H9 (cell line): ENCODE results near the gene STAT1. TPM values are rescaled to one million over a fixed set of nuclear protein-coding genes. Genes with fewer than 3 reads are reported as not detected.

Source experiments
- DNase-seq: peaks from one replicate; pipeline ENCODE4 v3.0.0-alpha.2; 2017
- H2AFZ ChIP-seq: one replicate; pipeline ENCODE4 v1.6.1; 2013; ENCODE audit warnings: mild to moderate bottlenecking, low read length, control low read depth, moderate library complexity
- H2AK5ac ChIP-seq: 2 replicates; pipeline ENCODE4 v1.6.1; 2013; ENCODE audit warnings: low read length, control low read depth, mixed read lengths; ENCODE audit not compliant: insufficient read length
- H2BK120ac ChIP-seq: one replicate; pipeline ENCODE4 v1.6.1; 2013; ENCODE audit warnings: low read depth, mild to moderate bottlenecking, low read length, control low read depth, inconsistent platforms; ENCODE audit not compliant: poor library complexity, severe bottlenecking
- H2BK12ac ChIP-seq: 2 replicates; pipeline ENCODE4 v1.6.1; 2013; ENCODE audit warnings: low read length, control low read depth, mixed read lengths, low read depth; ENCODE audit not compliant: insufficient read length
- H2BK15ac ChIP-seq: 2 replicates; pipeline ENCODE4 v1.6.1; 2013; ENCODE audit warnings: low read depth, low read length, control low read depth
- H2BK20ac ChIP-seq: one replicate; pipeline ENCODE4 v1.6.1; 2013; ENCODE audit warnings: low read depth, mild to moderate bottlenecking, low read length, control low read depth, inconsistent platforms; ENCODE audit not compliant: poor library complexity, severe bottlenecking
- H2BK5ac ChIP-seq: 2 replicates; pipeline ENCODE4 v1.6.1; 2013; ENCODE audit warnings: low read length, control low read depth, mixed read lengths; ENCODE audit not compliant: insufficient read length
- H3K14ac ChIP-seq: 2 replicates; pipeline ENCODE4 v1.6.1; 2013; ENCODE audit warnings: low read length, control low read depth; ENCODE audit not compliant: insufficient read depth
- H3K18ac ChIP-seq: 2 replicates; pipeline ENCODE4 v1.6.1; 2013; ENCODE audit warnings: low read depth, mild to moderate bottlenecking, mixed read lengths, low read length, control low read depth; ENCODE audit not compliant: insufficient read length
- H3K23ac ChIP-seq: 2 replicates; pipeline ENCODE4 v1.6.1; 2013; ENCODE audit warnings: low read length, control low read depth, mixed read lengths, low read depth; ENCODE audit not compliant: insufficient read length
- H3K23me2 ChIP-seq: 2 replicates; pipeline ENCODE4 v1.6.1; 2013; ENCODE audit warnings: low read depth, mild to moderate bottlenecking, mixed read lengths, low read length, control low read depth; ENCODE audit not compliant: insufficient read length, poor library complexity, severe bottlenecking
- H3K27ac ChIP-seq: 2 replicates; pipeline ENCODE4 v1.5.1; 2013; ENCODE audit warnings: low read length, control low read depth, mixed read lengths, low read depth; ENCODE audit not compliant: insufficient read length
- H3K27me3 ChIP-seq: 2 replicates; pipeline ENCODE4 v1.6.1; 2013; ENCODE audit warnings: low read length, control low read depth, inconsistent platforms; ENCODE audit not compliant: insufficient read depth
- H3K4ac ChIP-seq: 2 replicates; pipeline ENCODE4 v1.6.1; 2013; ENCODE audit warnings: low read depth, mild to moderate bottlenecking, control low read depth, inconsistent platforms, low read length, moderate library complexity
- H3K4me1 ChIP-seq: 2 replicates; pipeline ENCODE4 v1.6.1; 2013; ENCODE audit warnings: low read length, control low read depth, inconsistent platforms; ENCODE audit not compliant: insufficient read depth
- H3K4me2 ChIP-seq: 2 replicates; pipeline ENCODE4 v1.6.1; 2013; ENCODE audit warnings: low read length, control low read depth, mixed read lengths; ENCODE audit not compliant: insufficient read length, insufficient read depth
- H3K56ac ChIP-seq: 2 replicates; pipeline ENCODE4 v1.6.1; 2013; ENCODE audit warnings: low read depth, mild to moderate bottlenecking, mixed read lengths, low read length, control low read depth; ENCODE audit not compliant: insufficient read length
- H3K79me1 ChIP-seq: 2 replicates; pipeline ENCODE4 v1.6.1; 2013; ENCODE audit warnings: low read depth, mild to moderate bottlenecking, moderate library complexity, low read length, control low read depth, inconsistent platforms; ENCODE audit not compliant: insufficient read depth, poor library complexity, severe bottlenecking
- H3K79me2 ChIP-seq: 2 replicates; pipeline ENCODE4 v1.6.1; 2013; ENCODE audit warnings: low read length, control low read depth, inconsistent platforms; ENCODE audit not compliant: insufficient read depth
- H3K9ac ChIP-seq: 2 replicates; pipeline ENCODE4 v1.6.1; 2013; ENCODE audit warnings: low read length, control low read depth, mixed read lengths; ENCODE audit not compliant: insufficient read length; ENCODE audit errors: extremely low read depth
- H3K9me3 ChIP-seq: one replicate; pipeline ENCODE4 v1.6.1; 2013; ENCODE audit warnings: low read depth, low read length, inconsistent platforms; ENCODE audit not compliant: control insufficient read depth
- H3T11ph ChIP-seq: one replicate; pipeline ENCODE4 v1.6.1; 2013; ENCODE audit warnings: mild to moderate bottlenecking, low read length, control low read depth, inconsistent platforms
- H4K20me1 ChIP-seq: one replicate; pipeline ENCODE4 v1.6.1; 2013; ENCODE audit not compliant: control insufficient read depth, insufficient read length, insufficient read depth
- H4K5ac ChIP-seq: 2 replicates; pipeline ENCODE4 v1.6.1; 2013; ENCODE audit warnings: low read depth, mild to moderate bottlenecking, mixed read lengths, low read length, control low read depth; ENCODE audit not compliant: insufficient read length
- H4K8ac ChIP-seq: replicated peaks from 2 replicates; pipeline ENCODE4 v1.6.1; 2013; ENCODE audit warnings: low read length, control low read depth, mixed read lengths, low read depth; ENCODE audit not compliant: insufficient read length
- H4K91ac ChIP-seq: 2 replicates; pipeline ENCODE4 v1.6.1; 2013; ENCODE audit warnings: low read depth, mild to moderate bottlenecking, moderate library complexity, mixed read lengths, low read length, control low read depth; ENCODE audit not compliant: insufficient read length
- H3K27ac Mint-ChIP-seq, 3 experiments: 2 replicates in 2 of 3; 3 replicates in 1 of 3; pipeline ENCODE4 v1.8.0; 2020 to 2021; ENCODE audit warnings: mixed read lengths in 3 of 3, mild to moderate bottlenecking in 1 of 3, moderate library complexity in 1 of 3
- H3K27me3 Mint-ChIP-seq: 2 replicates; pipeline ENCODE4 v1.8.0; 2021; ENCODE audit warnings: low read depth, mild to moderate bottlenecking, moderate library complexity, mixed read lengths
- H3K36me3 Mint-ChIP-seq, 3 experiments: 2 replicates in 2 of 3; 3 replicates in 1 of 3; pipeline ENCODE4 v1.8.0; 2020 to 2021; ENCODE audit warnings: low read depth in 3 of 3, mixed read lengths in 3 of 3; ENCODE audit not compliant: insufficient read depth in 1 of 3
- H3K4me1 Mint-ChIP-seq, 2 experiments: 2 replicates each; pipeline ENCODE4 v1.8.0; 2020; ENCODE audit warnings: mixed read lengths in 2 of 2
- H3K4me3 Mint-ChIP-seq, 2 experiments: 2 replicates in 1 of 2; 3 replicates in 1 of 2; pipeline ENCODE4 v1.8.0; 2020 to 2021; ENCODE audit warnings: mild to moderate bottlenecking in 2 of 2, mixed read lengths in 2 of 2, moderate library complexity in 1 of 2
- H3K9me3 Mint-ChIP-seq, 2 experiments: 2 replicates in 1 of 2; 3 replicates in 1 of 2; pipeline ENCODE4 v1.8.0; 2020; ENCODE audit warnings: mild to moderate bottlenecking in 2 of 2, mixed read lengths in 2 of 2, moderate library complexity in 1 of 2
- CTCF ChIP-seq: fragments of 200-600 bp; sonication (generic); conservative IDR thresholded peaks from 3 replicates; pipeline ENCODE4 v1.8.0; 2021; ENCODE audit warnings: antibody characterized with exemption, mild to moderate bottlenecking
- whole genome bisulfite sequencing: extraction: QIAGEN DNeasy Blood & Tissue Kit; methylation state at CpG from one replicate; pipeline ENCODE4 v1.1.7; 2013; ENCODE audit warnings: missing lambda C conversion rate, low lambda C conversion rate, mixed read lengths; ENCODE audit not compliant: insufficient read length; ENCODE audit errors: extremely low coverage; 5-methylcytosine and 5-hydroxymethylcytosine counted together
- total RNA-seq: library from RNA; stranded (reverse); gene quantifications from 2 replicates; pipeline ENCODE4 v1.2.1, GENCODE V29; 2021

The STAT1 gene
- total RNA-seq, 1 experiment from 2014 or later = 48.1 TPM

GRCh38 chr2:190959911-190960788 is 53.8 kb downstream of the STAT1 start:
- no peak for TF ChIP-seq CTCF
- H2BK12ac ChIP-seq = no peak overlapping the region
- no peak overlapping the region for H2BK20ac ChIP-seq
- H2AK5ac ChIP-seq = no peak overlapping the region
- H3K14ac ChIP-seq = no peak overlapping the region
- no peak overlapping the region for H2BK5ac ChIP-seq
- no peak overlapping the region for H3K27ac ChIP-seq
- no peaks in the 10 kb centered on the region for H3K27me3 ChIP-seq
- H3K79me2 ChIP-seq = no peaks in the 10 kb centered on the region
- H3K79me1 ChIP-seq = no peaks in the 10 kb centered on the region
- H3K4ac ChIP-seq = no peak overlapping the region
- no peak overlapping the region for H4K91ac ChIP-seq
- H3K27ac Mint-ChIP-seq = no peak overlapping the region
- H2BK15ac ChIP-seq = no peak overlapping the region
- WGBS = 100% methylated on average over 1 of the region's 5 CpGs
- no peak overlapping the region for H3T11ph ChIP-seq
- no peaks in the 10 kb centered on the region for H3K9me3 ChIP-seq
- H3K4me1 Mint-ChIP-seq = no peaks in the 10 kb centered on the region
- H4K5ac ChIP-seq = no peak overlapping the region
- no peak overlapping the region for H3K9ac ChIP-seq
- no peaks in the 10 kb centered on the region for H3K4me1 ChIP-seq
- H3K9me3 Mint-ChIP-seq = peaks cover 11% of the 10 kb centered on the region in 2 experiments
- H3K56ac ChIP-seq = no peak overlapping the region
- peaks cover 7 to 17% (median 13%) of the 10 kb centered on the region in 3 experiments for H3K36me3 Mint-ChIP-seq
- H2BK120ac ChIP-seq = no peak overlapping the region
- H3K27me3 Mint-ChIP-seq = no peaks in the 10 kb centered on the region
- no peak overlapping the region for H3K4me3 Mint-ChIP-seq
- no peaks in the 10 kb centered on the region for H4K20me1 ChIP-seq
- H4K8ac ChIP-seq = no peak overlapping the region
- DNase-seq = no peak
- H3K4me2 ChIP-seq = no peak overlapping the region
- no peak overlapping the region for H2AFZ ChIP-seq
- H3K18ac ChIP-seq = no peak overlapping the region
- H3K23me2 ChIP-seq = no peaks in the 10 kb centered on the region
- no peak overlapping the region for H3K23ac ChIP-seq
